Astrocyte (in vitro differentiated cells and primary cell): ENCODE data around the gene USP22.

Source experiments
- CTCF ChIP-seq: IDR thresholded peaks from 2 replicates; pipeline ENCODE4 v1.5.1; 2011; ENCODE audit warnings: low read depth, mild to moderate bottlenecking, inconsistent platforms, low read length, moderate library complexity; ENCODE audit not compliant: insufficient read depth
- EZH2 ChIP-seq: IDR thresholded peaks from 2 replicates; pipeline ENCODE4 v1.6.1; 2012; ENCODE audit warnings: mild to moderate bottlenecking, low read length, inconsistent platforms; ENCODE audit not compliant: insufficient read depth

GRCh38 chr17:20954794-20955193, 88.0 kb downstream of the USP22 start:
- TF ChIP-seq CTCF, result no peak
- TF ChIP-seq EZH2, result no peak
